Stimulated activated CD4-positive, alpha-beta T cell treated with anti-CD3 and anti-CD28 coated beads, Interleukin-2, amount 100 ng/mL, for 48 hours (primary cell): Measurements from ENCODE around the gene LEP.

Experiments used
- DNase-seq, 2 donors: peaks; one replicate each; pipeline ENCODE4 v3.0.0-alpha.2; 2020

LEP gene

DNA sequence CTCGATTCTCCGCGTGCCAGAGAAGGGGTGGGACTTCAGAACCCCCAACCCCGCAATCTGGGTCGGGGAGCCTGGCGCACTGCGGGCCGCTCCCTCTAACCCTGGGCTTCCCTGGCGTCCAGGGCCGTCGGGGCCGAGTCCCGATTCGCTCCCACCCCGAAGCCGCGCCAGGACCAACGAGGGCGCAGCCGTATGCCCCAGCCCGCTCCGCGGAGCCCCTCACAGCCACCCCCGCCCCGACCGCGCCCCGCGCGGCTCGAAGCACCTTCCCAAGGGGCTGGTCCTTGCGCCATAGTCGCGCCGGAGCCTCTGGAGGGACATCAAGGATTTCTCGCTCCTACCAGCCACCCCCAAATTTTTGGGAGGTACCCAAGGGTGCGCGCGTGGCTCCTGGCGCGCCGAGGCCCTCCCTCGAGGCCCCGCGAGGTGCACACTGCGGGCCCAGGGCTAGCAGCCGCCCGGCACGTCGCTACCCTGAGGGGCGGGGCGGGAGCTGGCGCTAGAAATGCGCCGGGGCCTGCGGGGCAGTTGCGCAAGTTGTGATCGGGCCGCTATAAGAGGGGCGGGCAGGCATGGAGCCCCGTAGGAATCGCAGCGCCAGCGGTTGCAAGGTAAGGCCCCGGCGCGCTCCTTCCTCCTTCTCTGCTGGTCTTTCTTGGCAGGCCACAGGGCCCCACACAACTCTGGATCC, at the start of gene LEP:
LEP (plus strand) TSS at position 583 of the 691 bp plus-strand sequence. CDS start 10,741 bp downstream, outside the sequence.
- no peak for DNase-seq

DNA sequence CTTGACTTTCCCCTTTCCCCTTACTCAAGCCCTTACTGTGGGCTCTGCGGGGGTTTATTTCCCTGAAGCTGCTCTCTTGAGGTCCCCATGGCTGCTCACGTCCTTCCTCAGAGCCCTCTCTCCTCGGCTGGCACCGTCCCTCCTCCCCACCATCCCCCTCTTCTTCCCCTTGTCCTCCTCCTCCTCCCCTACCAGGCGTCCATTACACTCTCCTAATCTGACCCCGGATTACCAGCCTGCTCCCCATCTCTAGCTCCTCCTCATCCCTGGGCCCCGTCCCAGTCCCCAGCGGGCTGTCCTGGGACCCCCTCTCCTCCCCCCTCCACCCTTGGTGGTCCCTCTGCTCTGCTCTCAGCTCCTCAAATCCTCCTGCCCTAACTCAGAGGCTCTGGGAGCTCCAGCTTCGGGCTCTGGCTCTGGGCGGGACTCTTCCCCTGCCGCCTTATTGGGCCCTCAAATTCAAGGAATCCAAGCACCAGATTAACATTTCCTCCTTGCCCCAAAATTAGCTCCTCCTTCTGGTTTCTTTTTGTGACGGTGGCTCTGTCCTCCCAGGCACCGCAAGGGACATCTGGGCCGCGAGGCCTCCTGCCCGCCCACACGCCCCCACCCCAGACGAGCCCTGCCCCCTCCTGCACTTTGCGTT, 48.5 kb upstream of the LEP start:
- DNase-seq, result no peak

GRCh38 chr7:128194533-128195282, 46.4 kb upstream of the LEP start:
- no peak for DNase-seq

GRCh38 chr7:128197589-128197988, 43.5 kb upstream of the LEP start:
- DNase-seq, result no peak

GRCh38 chr7:128197989-128198580, 43.0 kb upstream of the LEP start:
- DNase-seq, result no peak

DNA sequence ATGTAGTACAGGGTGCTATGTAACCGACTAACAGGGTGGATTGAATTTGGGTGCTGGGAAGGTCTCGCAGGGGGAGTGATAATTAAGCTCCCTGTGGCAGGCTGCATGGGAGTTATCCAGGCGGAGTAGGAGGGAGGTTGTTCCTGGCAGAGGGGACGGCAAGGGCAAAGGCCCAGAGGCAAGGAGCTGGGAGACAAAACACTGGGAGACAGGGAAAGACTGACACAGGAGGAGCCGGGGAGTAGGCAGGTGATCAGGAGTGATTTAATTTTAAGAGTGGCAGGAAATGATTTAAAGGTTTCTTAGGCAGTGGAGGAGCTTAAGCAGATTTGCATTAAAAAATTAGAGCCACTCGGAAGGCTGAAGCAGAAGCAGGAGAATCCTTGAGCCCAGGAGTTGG, 40.7 kb upstream of the LEP start:
- DNase-seq, result no peak

DNA sequence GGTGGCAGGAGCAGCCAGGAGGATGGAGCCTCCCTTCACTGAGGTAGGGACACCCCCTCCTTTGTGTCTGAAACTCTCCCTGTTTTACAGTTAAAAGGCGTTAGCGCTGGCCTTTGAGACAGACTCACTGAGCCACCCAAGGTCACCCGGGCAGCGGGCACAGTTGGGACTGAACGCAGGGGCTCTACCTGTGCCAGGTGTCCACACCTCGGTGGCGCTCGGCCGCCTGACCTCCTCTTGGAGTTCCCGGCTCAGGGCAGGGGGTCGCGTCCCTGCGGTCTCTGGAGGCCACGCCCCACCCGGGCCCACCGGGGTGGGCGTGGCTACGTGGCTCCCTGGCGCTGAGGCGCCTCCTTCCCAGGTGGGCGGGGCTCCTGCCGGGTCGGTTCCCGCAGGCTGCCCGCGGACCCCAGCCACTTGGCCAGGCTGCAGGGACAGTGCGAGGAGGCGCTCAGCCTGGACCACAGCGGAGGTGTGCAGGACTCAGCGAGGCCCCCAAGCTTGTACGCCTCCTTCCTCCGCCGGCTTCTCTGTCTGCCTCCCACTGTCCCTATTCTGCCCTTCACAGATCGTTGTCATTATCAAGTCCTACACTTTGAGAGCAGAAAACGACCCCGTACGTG, 39.9 kb upstream of the LEP start:
- DNase-seq, result no peak

DNA sequence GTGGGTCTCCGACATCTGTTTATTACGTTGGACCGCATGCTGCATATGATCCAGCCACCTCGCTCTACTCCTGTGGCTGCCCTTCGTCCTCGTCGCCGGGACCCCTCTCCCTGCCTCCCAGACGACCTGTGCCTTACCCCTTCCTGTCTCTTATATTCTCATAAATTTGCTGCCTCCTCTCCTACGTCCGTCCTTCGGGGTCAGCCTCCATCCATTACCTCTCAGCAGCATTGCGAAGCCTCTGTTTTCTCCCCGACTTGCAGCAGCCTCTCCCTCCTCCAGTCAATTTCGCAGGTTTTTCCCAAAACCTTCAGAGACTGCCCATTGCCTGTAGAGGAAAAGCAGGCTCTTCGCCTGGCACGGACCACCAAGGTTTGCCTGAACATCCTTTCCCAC, 39.4 kb upstream of the LEP start:
- DNase-seq, result no peak

DNA sequence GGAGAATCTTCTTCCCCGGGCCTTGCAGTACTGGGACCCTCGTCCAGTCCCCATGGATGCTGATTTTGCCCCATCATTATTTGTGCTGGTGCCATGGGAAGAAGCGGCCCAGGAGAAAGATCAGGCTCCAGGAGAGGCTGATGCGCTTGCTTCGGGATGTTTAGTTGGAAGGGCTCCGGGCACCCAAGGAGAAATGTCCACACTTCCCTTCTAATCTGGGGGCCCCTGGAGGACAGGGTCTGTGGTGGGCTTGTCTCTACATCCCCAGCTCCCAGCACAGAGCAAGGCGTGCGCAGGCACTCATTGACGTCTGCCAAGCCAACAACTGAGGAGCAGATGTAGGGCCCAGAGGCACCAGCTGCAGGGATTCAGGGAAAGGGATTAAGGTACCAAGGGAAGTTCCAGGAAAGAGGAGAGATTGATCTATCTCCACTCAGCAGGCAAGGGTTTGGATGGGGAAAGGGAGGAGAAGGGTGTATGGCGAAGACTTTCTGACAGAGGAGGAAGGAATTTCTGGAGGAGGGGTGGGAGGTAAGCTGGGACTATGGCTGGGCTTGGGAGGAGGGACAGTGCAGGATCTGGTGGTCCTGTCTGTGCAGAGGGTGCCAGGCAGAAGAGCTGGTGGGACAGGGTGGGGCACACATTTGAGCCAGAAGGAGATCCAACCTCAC, 38.7 kb upstream of the LEP start:
- no peak for DNase-seq

DNA sequence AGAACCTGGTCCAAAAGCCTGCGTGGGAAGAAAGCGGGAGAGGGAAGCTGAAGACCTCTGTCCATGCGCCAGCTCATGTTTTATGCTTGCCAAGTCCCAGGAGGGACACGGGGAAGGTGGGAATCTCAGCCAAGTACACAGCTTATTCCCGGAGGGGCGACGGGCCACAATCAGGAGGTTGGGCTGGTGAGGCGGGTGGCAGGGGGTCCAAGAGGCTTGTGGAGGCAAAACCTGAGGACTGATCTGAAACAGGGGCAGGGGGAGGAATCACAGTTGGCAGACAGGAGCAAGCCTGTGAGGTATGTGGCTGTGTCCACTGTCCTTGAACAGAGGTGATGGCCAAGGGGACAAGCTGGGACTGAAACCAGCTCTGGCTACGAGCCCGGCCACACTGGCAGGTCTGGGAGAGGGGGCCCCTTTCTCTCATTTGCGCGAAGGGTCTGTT, 38.0 kb upstream of the LEP start:
- DNase-seq, result no peak

GRCh38 chr7:128203710-128204214, 37.3 kb upstream of the LEP start:
- DNase-seq, result no peak

- no peak for DNase-seq
These were observed 36.6 kb upstream of the LEP start for GRCh38 chr7:128204455-128204854.

DNA sequence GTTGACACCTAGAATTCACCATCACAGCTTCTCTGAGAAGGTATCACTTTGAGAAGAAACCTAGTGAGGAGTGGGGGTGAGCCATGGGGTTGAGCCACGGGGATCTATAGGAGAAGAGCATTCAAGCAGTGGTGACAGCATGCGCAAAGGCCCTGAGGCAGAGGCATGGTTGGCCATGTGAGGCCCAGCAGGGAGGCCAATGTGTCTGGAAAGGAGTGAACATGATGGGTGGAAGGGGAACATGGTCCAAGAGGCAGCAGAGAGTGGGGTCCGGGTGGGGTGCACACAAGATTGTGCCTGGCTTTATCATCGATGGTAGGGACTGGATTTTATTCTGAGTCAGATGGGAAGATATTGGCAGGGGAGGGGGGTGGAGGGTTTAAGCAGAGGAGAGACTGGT, 36.0 kb upstream of the LEP start:
- DNase-seq, result no peak

DNA sequence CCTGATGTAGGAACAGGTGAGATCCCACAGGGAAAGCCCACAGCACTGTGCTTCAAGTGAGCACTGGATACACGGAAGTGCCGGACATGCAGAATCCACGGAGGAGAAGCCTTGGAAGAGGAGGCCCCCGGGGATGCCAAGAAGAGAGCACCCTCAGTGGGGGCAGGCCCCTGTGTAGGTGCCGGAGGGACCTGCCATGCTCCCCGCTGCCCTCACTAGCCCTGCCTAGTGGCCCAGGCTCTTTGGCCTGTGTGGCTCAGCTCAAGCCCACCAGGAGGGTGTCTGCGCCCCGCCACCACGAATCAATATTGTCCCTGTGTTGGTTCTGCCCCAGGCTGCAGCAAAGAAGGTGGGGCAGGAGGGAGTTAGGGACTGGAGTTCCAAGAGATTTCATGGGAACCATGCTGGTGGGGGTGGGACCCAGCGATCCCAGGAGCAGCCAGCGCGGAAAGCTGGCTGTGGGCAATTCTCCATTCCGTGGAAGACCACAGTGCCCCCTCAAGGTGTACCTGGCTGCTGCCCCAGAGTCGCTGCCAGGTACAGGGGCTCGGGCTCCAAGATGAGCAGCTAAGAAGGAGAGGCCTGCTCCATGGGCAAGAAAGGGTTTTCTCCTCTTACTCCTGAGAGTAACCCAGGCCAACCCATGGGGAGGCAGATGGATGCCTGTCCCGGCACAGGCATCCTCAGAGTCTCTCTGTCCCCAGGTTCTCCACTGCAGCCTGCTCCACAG, 34.9 kb upstream of the LEP start:
- DNase-seq, result no peak

DNA sequence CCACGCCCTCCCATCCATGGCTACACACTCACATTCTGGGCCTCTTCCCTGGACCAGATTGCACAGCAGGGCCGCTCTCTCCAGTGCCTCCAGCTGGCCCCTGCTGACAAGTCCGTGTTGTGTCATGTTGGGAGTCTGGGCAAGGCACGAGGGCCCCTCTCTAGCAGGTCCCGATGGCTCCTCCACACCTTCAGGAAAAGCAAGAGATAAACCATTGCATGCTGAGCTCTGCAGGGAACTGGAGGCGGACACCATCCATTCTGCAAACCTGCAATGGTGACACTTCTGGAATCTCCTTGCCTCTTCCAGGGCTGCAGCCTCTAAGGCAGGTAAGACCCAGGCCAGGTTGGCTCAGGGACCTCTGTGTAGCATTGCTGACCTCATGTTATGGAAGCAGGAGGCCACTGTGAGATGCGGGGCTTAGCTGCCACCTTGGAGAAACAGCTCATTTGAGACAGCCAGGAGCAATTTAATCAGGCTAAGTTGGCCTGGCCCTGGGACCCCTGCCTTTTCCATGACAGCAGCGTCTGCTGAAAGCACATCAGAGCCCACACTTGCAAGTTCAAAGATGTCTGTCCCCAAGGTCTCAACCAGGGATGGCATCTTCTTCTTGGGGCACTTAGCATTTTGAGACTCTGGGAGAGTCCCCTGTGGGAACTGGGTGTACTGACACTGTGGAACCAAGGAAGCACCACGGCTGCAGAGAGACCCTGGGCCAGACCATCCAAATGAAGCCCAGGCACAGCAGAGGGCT, 34.2 kb upstream of the LEP start:
- no peak for DNase-seq

- no peak for DNase-seq
These were observed 33.5 kb upstream of the LEP start for GRCh38 chr7:128207609-128208008.

- DNase-seq, result peak; percentile 65 to 70
These were observed 31.6 kb upstream of the LEP start for GRCh38 chr7:128209229-128210035.

GRCh38 chr7:128210036-128210347, 31.1 kb upstream of the LEP start:
- no peak for DNase-seq

- DNase-seq, result no peak
These were observed 30.2 kb upstream of the LEP start for GRCh38 chr7:128210590-128211570.
